Peyer's patch (tissue), 4 donors: ENCODE results near the gene KLHDC7B.

ENCODE experiments used
- POLR2A ChIP-seq, 2 donors: fragments of 450-650 bp; IDR thresholded peaks; one replicate each; pipeline ENCODE4 v1.5.1; 2017; ENCODE audit warnings: antibody characterized with exemption in 2 of 2, mild to moderate bottlenecking in 2 of 2, moderate library complexity in 2 of 2
- TF ChIP-seq, protein P1 (sequence below), 6 experiments: fragments of 450-650 bp in 4 of 6; fragments of 200-600 bp in 2 of 6; sonication (generic) in 1 of 6; IDR thresholded peaks; one replicate each; pipeline ENCODE4 v1.5.1; 2017 to 2019; ENCODE audit warnings: antibody characterized with exemption in 6 of 6, mild to moderate bottlenecking in 3 of 6, moderate library complexity in 1 of 6

- no peak for TF ChIP-seq POLR2A (IDR thresholded peaks at IDR 0.05)
- TF ChIP-seq, protein P1, sequence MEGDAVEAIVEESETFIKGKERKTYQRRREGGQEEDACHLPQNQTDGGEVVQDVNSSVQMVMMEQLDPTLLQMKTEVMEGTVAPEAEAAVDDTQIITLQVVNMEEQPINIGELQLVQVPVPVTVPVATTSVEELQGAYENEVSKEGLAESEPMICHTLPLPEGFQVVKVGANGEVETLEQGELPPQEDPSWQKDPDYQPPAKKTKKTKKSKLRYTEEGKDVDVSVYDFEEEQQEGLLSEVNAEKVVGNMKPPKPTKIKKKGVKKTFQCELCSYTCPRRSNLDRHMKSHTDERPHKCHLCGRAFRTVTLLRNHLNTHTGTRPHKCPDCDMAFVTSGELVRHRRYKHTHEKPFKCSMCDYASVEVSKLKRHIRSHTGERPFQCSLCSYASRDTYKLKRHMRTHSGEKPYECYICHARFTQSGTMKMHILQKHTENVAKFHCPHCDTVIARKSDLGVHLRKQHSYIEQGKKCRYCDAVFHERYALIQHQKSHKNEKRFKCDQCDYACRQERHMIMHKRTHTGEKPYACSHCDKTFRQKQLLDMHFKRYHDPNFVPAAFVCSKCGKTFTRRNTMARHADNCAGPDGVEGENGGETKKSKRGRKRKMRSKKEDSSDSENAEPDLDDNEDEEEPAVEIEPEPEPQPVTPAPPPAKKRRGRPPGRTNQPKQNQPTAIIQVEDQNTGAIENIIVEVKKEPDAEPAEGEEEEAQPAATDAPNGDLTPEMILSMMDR (IDR thresholded peaks at IDR 0.05) = no peak
These were observed 7.9 kb upstream of the KLHDC7B start for GRCh38 chr22:50537765-50538164.
